ENCODE measurements around the gene PEPD.
"Not testable (repeated sequence)": the region's sequence is repeated elsewhere in the genome, so short reads cannot be mapped to it uniquely, and the experiment has no call there.

The PEPD gene

GRCh38 chr19:33521480-33522370 lies at the start of gene PEPD:
PEPD (minus strand) TSS chr19:33521791; CDS start chr19:33521760, 31 bp downstream.
- DNase-seq = peak; percentile 70

- DNase-seq = no peak
These were observed 48.2 kb upstream of the PEPD start for GRCh38 chr19:33569821-33570220.

GRCh38 chr19:33568706-33569105 lies 47.1 kb upstream of the PEPD start:
- no peak for DNase-seq

GRCh38 chr19:33564836-33565338 lies 43.3 kb upstream of the PEPD start:
- no peak for DNase-seq

- no peak for DNase-seq
These were observed 41.0 kb upstream of the PEPD start for GRCh38 chr19:33562636-33563035.

GRCh38 chr19:33561666-33562065 lies 40.1 kb upstream of the PEPD start:
- not testable (repeated sequence) for DNase-seq

GRCh38 chr19:33561261-33561660 lies 39.7 kb upstream of the PEPD start:
- no peak for DNase-seq

- no peak for DNase-seq
These were observed 38.4 kb upstream of the PEPD start for GRCh38 chr19:33559996-33560395.

- no peak for DNase-seq
These were observed 37.3 kb upstream of the PEPD start for GRCh38 chr19:33558856-33559255.

- no peak for DNase-seq
These were observed 36.6 kb upstream of the PEPD start for GRCh38 chr19:33558151-33558550.

- no peak for DNase-seq
These were observed 36.1 kb upstream of the PEPD start for GRCh38 chr19:33557720-33558119.

GRCh38 chr19:33557196-33557595 lies 35.6 kb upstream of the PEPD start:
- DNase-seq = no peak

GRCh38 chr19:33556261-33556660 lies 34.7 kb upstream of the PEPD start:
- DNase-seq = no peak

GRCh38 chr19:33555726-33556125 lies 34.1 kb upstream of the PEPD start:
- not testable (repeated sequence) for DNase-seq

GRCh38 chr19:33554821-33555220 lies 33.2 kb upstream of the PEPD start:
- no peak for DNase-seq

GRCh38 chr19:33554391-33554790 lies 32.8 kb upstream of the PEPD start:
- DNase-seq = no peak

- DNase-seq = no peak
These were observed 32.1 kb upstream of the PEPD start for GRCh38 chr19:33553530-33554310.

- no peak for DNase-seq
These were observed 31.3 kb upstream of the PEPD start for GRCh38 chr19:33552928-33553279.

- DNase-seq = no peak
These were observed 30.8 kb upstream of the PEPD start for GRCh38 chr19:33552191-33552927.

- no peak for DNase-seq
These were observed 30.1 kb upstream of the PEPD start for GRCh38 chr19:33551676-33552075.

GRCh38 chr19:33550768-33551167 lies 29.2 kb upstream of the PEPD start:
- DNase-seq = no peak

- no peak for DNase-seq
These were observed 26.1 kb upstream of the PEPD start for GRCh38 chr19:33547676-33548075.

- DNase-seq = no peak
These were observed 25.1 kb upstream of the PEPD start for GRCh38 chr19:33546656-33547055.

All from NCI-H1092 treated with DMSO at 0.1 percent for 48 hours (cell line).